Measurements from ENCODE around the gene MRPL18. TPM values are rescaled to one million over a fixed set of nuclear protein-coding genes. Genes with fewer than 3 reads are reported as not detected.
"Not testable (repeated sequence)": the region's sequence is repeated elsewhere in the genome, so short reads cannot be mapped to it uniquely, and the experiment has no call there.

Gene MRPL18
- polyA plus RNA-seq, 1 donor = 55.6 TPM

DNA sequence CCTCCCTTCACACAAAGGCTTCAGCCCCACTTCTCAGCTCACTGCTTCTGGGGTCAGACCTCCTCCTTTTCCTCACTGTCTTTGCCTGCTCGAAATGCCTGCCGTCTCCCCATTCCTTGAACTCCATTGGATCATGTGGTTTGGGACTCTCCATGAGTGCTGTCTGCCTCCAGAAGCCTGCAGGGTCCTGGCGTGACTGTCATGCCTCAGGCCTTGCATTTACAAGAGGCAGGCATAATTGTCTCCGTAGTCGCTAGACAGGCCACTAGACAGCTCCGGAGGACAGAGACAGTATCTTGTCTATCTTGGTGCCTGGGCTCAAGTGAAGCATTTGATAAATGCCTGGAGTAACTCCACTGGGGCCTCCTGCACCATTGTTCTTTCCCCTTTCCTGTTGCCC lies 25.1 kb downstream of the MRPL18 start:
- no peak for DNase-seq

DNA sequence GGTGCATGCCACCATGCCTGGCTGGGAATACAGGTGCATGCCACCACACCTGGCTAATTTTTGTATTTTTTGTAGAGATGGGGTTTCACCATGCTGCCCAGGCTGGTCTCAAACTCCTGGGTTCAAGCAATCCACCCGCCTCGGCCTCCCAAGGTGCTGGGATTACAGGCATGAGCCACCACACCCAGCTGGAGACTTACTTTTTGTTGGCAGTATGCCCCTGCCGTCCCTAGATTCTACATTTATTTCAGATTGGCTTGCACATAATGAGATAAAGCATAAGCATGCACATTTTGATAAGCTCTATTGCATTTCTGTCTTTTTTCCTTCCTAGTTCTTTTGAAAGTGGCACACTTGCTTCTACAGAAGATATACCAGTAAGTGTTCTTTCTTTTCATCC lies 26.5 kb downstream of the MRPL18 start:
- not testable (repeated sequence) for DNase-seq

DNA sequence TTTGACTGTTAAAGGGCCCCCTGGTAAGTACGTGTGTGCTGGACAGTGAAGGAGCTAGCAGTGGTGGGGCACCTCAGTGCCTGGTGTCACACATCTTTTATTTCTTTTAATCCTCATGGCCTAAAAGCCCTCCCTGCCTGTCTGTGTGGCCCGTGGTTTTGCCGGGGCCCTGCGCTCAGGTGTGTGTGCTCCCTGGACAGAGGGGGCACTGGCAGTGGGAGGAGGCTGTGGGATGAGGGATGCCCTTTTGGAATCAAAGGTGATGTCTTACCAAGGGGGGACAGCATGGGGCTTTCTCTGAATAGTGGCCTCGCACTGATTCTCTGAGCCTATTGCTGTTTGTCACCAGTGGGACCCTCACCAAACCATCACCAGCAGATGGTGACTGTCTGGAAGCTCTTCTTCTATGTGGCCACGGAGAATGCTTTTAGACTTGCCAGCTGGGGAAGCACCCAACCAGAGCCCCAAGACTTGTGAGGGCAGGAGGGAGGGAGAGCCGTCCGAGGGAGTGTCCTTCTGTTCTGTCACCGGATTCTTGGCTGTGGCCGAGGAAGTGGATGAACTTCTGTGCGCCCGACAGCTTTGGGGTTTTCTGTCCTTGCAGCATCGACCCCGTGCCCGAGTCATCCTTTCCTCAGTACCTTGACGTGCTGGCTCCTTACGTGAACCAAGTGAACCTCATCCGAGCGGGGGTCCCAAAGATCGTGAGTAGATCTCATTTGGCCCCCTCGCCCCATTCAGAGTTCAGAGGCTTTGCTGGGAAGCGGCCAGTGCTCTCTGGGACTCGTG lies 27.9 kb downstream of the MRPL18 start:
- no peak for DNase-seq

DNA sequence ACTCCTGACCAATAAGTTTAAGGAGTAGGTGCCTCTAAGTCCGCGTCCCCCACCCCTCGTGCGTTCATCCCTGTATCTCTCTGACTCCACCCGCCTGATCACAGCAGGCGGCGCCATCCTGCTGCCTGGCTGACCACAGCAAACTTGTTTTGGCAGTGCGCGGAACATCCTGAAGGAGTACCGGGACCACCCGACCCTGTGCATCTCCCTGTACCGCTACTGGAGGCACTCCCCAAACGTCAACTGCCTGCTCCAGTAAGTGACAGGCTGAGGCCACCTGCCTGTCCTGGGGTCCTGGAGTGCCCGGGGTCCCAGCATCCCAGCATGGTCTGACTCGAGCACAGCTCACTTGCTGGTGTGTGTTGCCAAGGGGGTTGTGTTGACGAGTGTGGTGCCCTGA lies 28.8 kb downstream of the MRPL18 start:
- DNase-seq = no peak

DNA sequence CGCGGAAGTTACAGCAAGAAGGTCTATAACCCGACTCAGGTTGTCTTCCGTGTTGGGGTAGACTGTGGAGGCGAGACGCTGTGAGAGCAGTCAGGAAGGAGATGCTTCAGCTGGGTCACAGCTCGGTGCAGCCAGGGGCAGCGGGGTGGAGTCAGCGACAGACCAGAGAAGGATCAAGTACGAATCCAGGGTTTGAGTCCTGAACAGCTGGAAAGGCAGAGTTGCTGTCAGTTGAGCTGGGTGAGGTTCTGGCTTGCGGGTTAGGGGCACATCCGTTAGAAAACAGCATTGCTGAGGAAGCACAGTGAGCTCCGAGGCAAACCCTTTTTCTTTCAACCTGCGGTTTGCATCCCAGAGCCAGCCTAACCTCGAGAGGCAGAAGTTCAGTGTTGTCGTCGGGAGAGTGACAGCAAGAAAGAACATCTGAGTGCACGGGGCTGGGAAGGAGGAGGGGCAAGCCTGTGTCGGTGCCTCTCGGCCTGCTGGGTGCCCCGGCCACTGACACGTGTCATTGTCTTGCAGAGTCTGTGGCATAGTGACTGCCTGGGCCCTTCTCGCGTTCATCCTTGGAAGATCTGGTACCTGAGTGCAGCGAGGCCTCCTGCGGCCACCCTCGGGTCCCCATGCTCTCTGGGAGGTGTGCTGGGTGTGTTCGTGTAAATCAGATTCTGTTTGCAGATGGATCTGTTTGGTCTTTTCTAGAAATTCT lies 29.8 kb downstream of the MRPL18 start:
- DNase-seq = no peak

DNA sequence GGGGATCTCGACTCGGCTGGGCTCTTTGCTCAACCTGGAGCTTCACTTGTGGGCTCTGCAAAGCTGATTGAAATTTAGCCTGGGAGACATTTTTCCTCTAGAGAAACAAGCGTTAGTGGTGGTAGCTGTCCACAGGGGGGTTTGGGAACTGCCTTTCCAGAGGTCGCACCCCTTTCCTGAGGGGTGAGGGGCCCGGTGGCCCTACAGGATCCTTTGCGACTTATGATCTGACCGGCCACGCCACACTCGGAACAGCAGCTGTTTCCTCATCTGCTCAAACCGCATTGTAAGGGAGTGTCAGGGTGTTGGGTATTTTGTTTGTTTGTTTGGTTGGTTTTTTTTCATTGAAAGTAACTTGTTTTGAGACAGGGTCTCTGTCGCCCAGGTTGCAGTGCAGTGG lies 30.9 kb downstream of the MRPL18 start:
- DNase-seq = no peak

DNA sequence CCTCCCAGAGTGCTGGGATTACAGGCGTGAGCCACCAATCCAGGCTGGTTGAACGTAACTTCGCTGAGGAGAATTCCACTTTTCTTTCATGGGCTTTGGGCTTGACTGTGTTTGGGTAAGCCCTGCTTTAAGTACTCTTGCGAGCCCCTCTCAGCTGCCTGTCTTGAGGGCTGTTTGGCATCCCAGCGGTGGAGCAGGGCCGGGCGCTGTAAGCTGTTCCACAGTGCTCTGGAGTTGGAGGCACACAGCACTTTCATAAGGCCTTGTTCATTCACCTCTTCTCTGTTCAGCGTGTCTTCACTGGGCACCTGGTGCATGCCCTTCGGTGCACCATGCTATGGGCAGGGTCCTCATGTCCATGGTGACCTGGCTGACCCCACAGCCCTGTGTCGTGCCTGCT lies 31.5 kb downstream of the MRPL18 start:
- no peak for DNase-seq

DNA sequence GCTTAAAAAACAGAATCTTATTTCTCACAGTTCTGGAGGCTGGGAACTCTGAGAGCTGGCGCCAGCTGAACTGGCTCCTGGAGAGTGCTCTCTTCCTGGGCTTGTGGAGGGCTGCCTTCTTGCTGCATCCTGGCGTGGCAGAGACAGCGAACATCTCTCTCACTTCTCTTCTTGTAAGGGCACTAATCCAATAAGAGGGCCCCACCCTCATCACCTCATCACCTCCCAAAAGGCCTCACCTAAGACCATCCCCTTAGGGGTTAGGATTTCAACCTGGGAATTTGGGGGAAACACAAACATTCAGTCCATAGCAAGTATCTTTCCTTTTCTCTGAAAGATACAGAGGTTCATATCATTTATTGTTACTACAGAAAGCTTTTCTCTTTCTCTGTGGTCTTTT lies 33.7 kb downstream of the MRPL18 start:
- no peak for DNase-seq

DNA sequence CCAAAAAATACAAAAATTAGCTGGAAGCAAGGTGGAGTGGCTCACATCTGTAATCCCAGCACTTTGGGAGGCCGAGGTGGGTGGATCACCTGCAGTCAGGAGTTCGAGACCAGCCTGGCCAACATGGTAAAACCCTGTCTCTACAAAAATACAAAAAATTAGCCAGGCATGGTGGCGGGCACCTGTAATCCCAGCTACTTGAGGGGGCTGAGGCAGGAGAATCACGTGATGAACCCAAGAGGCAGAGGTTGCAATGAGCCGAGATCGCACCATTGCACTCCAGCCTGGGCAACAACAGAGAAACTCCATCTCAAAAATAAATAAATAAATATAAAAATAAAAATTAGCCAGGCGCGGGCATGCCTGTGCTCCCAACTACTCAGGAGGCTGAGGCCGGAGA lies 34.4 kb downstream of the MRPL18 start:
- not testable (repeated sequence) for DNase-seq

DNA sequence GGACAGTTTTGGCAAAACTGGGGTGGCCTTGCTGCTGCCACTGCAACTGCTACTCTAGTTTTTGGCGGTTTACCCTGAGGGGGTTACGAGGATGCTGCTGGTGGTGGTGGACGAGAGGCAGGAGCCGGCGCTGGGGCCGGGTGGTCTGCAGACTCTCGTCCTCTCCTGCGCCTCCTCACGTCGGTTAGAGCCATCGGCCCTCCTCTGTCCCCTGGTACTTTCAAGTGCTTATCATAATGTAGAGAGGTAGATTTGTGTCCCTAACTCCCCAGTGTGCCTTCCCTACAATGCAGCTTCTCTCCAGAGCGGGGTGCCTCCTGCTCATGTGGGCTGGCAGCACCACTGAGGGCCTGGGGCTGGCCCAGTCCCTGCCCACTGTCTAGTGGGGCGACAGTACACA lies 35.7 kb downstream of the MRPL18 start:
- no peak for DNase-seq

DNA sequence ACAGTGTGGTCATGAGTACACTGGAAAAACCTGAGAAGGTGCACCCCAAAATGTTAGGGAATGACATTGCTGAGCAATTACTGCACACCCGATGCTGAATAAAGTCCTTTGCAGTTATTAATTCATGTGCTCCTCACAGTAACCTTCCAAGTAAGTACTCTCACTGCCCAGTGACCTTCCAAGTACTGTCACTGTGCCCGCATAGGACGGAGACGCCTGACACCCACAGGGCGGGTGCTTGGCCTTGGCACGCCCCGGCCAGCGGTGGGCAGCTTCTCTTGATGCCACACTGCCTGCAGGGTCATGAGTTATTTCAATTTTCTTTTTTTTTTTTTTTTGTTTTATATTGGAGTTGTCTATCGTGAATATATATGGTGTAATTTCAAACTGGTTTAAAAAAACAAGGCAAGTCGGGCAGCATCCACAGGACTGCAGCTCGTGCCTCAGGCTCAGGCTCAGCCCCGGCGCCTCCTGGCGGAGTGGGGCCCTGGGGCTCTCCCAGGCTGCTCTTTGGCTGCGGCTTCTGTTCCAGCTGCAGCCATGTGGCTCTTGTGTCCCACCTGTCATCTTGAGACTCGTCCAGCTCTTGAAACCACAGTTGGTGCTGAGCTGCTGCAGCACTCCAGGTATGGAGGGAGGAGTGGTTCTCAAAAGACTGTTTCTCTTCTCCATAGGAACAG lies 36.8 kb downstream of the MRPL18 start:
- DNase-seq = no peak

DNA sequence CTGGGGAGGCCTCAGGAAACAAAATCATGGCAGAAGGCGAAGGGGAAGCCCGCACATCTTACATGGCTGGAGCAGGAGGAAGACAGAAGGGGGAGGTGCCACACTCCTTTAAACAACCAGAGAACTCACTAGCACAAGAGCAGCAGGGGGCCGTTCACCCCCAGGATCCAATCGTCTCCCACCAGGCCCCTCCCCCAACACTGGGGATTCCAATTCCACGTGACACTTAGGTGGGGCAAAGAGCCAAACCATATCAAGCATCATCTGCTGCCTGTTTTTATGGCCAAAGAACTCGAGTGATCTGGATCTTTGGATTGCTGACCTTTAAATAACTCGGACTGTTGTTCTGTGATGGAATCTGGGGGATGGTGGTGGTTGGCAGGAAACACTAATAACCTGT lies 37.8 kb downstream of the MRPL18 start:
- no peak for DNase-seq

DNA sequence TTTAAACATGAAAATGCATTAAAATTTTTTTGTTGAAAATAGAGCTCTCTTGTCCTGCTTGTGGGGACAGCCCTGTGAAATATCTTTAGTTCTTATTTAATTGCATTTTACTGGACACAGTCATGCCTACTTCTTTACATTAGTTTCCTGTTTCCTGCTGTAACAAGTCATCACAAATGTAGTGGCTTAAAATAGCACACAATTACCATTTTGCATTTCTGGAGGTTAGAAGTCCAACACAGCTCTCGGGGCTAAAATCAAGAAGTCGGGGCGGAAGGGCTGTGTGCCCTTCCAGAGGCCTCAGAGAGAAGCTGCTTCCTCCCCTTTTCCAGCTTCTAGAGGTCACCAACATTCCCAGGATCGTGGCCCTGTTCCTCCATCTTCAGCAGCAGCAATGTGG lies 39.3 kb downstream of the MRPL18 start:
- no peak for DNase-seq

DNA sequence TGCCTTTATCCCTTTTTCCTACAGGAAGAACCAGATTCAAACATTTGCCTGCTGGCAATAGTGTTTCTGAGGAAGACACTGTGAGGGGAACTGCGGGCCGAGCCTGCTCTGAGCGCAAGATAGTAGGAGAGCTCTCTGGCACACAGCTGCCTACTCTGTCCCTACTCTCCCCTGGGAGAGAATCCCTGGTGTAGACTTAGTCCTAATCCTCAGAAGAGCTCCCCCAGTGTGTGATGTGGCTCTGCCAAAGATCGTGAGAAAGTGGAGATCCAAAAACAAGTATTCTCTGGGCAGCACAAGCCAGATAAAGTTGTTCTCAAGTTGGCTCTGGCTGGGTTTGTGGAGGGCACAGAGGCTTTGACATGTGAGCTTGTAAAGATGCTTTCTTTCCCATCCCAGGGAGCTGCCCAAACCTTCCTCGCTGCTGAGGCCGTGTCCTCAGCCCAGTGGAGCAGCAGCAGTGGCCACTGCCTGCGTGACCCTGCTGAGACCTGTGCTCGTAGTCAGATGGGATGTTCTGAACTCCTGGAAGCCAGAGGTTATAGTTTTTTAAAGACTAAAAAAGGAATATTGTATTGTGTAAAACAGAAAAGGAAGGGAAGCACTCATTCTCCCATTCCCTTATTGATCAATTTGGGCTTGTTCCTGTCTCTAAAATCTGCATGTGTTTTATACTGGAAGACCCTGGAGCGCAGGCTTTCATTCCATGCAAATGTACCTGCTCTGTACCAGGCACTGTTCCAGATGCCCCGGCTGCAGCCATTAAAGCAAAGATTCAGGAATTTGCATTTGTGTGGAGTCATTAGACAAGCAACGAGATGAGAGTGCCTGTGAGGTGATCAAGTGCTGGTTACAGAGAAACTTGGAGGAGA lies 40.5 kb downstream of the MRPL18 start:
- DNase-seq = no peak

DNA sequence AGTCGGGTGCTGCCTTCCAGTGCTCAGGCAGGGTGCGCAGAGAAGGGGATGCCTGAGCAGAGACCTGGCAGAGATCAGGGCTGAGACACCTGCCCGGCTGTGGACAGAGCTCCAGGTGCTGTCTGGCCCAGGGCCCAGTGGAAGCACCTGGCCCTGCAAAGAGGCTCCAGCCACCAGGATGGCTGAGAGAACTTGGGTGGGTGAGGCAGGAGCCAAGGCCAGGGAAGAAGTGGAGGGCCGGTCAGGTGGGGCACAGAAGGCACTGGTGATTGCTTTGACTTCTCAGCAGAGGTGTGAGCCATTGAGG lies 41.1 kb downstream of the MRPL18 start:
- no peak for DNase-seq

DNA sequence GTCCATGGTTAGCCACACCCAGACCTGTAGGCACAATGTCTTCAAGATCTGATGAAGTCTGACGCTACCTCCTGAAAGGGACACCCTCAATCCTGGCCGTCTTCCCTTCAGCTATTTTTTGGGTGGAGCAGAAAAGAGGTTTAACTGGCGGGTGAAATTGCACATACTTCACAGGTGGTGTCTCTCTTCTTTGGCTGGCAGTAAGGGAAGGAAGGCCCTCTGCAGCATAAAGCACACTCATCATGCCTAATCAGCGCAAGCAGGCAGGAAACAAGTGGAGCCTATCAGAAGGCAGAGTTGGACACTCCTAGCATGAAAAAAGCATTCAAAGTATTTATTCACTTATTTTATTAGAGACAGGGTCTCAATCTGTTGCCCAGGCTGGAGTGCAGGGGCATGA lies 42.7 kb downstream of the MRPL18 start:
- DNase-seq = no peak

DNA sequence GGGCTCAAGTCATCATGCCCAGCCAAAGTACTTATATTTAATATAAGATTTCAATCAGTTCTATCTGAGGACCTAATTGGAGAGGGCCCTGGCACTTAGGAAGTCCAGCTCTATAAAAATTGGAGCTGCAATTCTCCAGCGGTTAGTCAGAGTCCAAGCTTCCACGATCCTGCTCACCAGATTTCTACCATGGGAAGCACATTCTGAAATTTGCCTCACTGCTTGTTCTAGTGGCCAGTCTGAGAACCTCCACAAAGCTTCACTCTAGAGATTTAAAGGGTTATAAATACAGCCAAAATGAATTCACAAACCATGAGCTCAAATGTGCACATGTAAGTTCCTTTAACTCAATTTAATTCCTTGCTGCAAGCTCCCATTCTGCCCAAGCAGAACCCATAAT lies 43.3 kb downstream of the MRPL18 start:
- no peak for DNase-seq

DNA sequence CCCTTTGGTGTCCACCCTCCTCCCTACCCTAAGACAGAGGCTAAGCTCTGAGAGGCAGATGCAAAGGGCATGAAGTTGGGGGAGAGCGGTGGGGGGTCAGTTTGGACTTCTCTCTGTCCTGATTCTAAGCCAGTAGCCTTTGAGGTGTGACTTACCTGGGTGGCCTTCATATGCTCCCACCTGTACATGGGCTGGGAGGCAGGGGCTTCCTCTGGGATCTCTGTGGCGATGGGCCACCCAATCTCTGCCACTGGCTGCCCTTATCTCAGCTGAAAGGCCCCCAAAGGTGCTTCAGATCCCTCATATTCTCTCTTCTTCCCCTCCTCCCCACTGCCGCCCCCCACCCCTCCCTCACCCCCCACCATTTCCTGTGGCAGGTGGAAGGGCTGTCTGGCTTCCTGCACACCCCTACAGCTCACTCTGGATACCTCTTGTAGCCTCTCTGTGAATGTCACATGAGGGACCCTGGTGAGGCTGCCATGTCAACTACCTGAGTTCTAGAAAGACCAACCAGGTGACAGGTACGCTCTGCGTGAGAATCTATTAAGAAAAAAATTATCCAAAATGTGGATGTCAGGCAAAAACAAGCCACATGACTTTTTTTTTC lies 43.8 kb downstream of the MRPL18 start:
- no peak for DNase-seq

DNA sequence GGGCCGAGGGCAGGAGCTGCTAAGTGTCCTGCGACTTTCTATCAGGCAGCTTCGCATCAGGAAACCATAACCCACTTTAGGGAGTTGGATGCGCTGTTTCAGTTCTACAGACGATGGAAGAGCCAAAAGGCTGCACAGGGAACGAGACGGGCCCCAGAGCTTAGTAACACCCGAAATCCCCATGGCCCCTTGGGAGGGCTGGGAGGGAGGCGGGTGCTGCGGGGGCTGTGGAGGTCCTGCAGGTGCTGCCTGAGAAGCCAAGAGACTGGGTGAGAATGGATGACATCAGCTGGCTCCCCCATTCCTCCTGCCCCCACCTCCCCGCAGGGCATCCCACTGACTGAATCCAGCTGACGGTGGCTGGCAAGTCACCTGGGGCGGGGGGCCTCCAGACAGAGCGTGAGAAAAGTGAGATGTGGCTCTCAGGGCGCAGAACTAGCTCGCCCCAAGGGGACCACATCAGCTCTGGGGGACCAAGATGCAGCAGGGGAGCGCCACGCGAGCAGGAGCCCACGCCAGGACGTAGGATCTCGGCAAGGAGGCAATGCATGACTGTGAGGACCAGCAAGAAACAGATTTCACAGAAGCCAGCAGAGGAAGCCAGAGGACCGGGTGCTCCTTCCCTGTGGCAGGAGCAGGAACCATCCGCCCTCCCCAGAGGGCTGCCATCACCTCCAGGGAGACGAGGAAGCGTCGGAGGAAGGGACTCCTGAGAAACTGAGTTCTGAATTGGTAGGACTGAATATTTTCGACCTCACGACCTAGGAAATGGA lies 46.6 kb downstream of the MRPL18 start:
- no peak for DNase-seq

DNA sequence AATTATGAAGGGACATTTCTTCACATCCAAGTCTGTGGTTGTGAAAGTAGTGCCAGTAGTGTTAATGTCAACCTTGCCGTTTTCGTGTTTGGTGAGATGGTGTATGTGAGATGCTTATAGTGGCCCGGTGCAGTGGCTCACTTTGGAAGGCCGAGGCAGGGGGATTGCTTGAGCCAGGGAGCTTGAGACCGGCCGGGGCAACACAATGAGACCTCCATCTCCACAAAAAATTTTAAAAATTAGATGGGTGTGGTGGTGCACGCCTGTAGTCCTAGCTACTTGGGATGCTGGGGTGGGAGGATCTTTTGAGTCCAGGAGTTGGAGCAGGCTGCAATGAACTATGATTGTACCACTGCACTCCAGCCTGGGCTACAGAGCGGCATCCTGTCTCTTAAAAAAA lies 47.2 kb downstream of the MRPL18 start:
- DNase-seq = no peak

DNA sequence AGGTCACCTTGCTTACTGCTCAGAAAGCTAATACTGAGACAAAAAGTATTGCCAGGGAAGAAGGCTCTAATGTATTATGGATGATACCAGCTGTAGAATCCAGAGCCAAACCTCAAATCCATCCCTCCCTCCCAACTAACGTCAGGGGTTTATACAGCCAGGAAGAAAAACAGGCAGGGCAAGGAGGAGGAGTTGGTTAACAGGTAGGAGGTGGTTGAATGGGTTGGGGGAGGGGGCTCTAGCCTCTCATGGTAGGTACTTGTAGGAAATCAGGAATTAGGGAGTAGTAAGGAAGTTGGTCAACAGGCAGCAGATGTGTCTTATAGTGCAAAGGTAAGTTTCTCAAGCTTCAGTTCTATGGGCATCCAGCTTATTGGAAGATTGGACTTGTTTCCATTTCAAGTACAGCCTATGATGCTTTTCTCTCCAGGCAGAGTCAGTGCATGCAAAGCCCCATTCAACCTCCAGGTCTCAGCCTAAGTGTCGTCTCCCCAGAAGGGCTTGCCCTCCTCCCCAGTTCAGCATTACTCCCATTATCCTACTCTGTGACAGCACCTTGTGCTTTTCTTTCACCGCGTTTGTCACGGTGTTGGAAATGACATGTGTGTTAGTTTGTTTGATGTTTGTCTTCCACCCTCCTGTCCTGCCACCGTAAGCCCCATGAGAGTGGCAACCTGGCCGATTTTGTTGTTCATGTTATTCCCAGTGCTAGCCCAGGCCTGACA lies 47.9 kb downstream of the MRPL18 start:
- no peak for DNase-seq
